ENCODE data around the gene CCDC77. TPM values are rescaled to one million over a fixed set of nuclear protein-coding genes. Genes with fewer than 3 reads are reported as not detected.

Gene CCDC77
- total RNA-seq, 1 donor from 2014 or later = 5.3 TPM

DNA sequence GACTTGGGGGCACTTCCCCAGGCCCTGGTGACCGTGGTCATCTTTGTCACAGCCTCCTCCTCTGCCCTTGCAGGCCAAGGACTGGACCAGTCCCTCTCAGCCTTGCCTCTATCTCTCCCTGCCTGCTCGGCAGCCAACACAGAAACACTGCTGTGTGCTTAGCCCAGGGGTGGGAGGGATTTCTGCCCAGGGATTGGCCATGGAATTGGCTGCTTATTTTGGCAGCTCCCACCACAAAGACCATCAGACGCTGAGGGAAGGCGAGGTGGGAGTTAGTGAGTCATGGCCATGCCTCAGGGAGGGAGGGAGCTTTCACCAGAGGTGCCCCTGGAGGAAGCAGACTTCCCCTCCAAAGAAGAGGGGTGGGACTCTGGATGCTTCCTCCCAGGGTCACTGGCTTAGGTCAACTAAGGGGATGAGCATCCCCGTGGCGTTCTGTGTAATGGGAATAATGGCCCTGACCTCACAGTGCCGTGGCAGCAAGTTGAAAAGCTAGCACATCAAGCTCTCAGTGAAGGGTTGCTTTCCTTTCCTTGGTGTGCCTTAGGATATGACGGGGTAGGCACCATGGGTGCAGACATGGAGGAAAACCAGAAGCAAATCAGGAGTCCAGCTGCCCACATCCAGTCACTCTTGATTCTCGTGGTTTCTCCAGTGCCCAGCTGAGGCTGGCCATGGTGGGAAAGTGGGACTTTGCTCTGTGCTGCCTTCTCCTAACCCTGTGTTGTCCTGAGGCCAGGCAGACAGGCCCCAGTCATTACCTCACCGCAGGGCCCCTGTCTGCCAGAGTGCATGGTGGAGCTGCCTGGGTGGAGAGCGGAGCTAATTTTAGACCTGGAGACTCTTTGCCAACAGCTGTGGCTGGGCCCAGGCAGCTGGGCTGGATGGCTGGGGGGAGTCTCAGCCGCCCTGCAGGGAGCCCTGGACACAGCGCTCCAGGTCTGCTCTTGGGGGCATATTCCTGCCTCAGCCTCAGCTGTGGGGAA lies 79.7 kb downstream of the CCDC77 start:
- DNase-seq (ENCODE audit: low spot score) = no peak

- no peak for DNase-seq (ENCODE audit: low spot score)
These were observed 80.6 kb downstream of the CCDC77 start for GRCh38 chr12:482061-482460.

GRCh38 chr12:484096-484495 lies 82.7 kb downstream of the CCDC77 start:
- DNase-seq (ENCODE audit: low spot score) = no peak

- no peak for DNase-seq (ENCODE audit: low spot score)
These were observed 88.8 kb downstream of the CCDC77 start for GRCh38 chr12:490260-490659.

Other genes starting within 250 kb of the CCDC77 start
- 1.2 TPM for gene SLC6A12, start 187.5 kb upstream of the CCDC77 start, total RNA-seq
- gene SLC6A13, start 138.8 kb upstream of the CCDC77 start, total RNA-seq = 0.40 TPM
- gene KDM5A, start 12.3 kb upstream of the CCDC77 start, total RNA-seq = 75.2 TPM
- gene B4GALNT3, start 58.3 kb downstream of the CCDC77 start, total RNA-seq = 26.4 TPM